H9 (cell line): ENCODE results near the gene DPH6. TPM values are rescaled to one million over a fixed set of nuclear protein-coding genes. Genes with fewer than 3 reads are reported as not detected.

Experiments
- DNase-seq: peaks from one replicate; pipeline ENCODE4 v3.0.0-alpha.2; 2017
- H2AFZ ChIP-seq: one replicate; pipeline ENCODE4 v1.6.1; 2013; ENCODE audit warnings: mild to moderate bottlenecking, low read length, control low read depth, moderate library complexity
- H2AK5ac ChIP-seq: 2 replicates; pipeline ENCODE4 v1.6.1; 2013; ENCODE audit warnings: low read length, control low read depth, mixed read lengths; ENCODE audit not compliant: insufficient read length
- H2BK120ac ChIP-seq: one replicate; pipeline ENCODE4 v1.6.1; 2013; ENCODE audit warnings: low read depth, mild to moderate bottlenecking, low read length, control low read depth, inconsistent platforms; ENCODE audit not compliant: poor library complexity, severe bottlenecking
- H2BK12ac ChIP-seq: 2 replicates; pipeline ENCODE4 v1.6.1; 2013; ENCODE audit warnings: low read length, control low read depth, mixed read lengths, low read depth; ENCODE audit not compliant: insufficient read length
- H2BK15ac ChIP-seq: 2 replicates; pipeline ENCODE4 v1.6.1; 2013; ENCODE audit warnings: low read depth, low read length, control low read depth
- H2BK20ac ChIP-seq: one replicate; pipeline ENCODE4 v1.6.1; 2013; ENCODE audit warnings: low read depth, mild to moderate bottlenecking, low read length, control low read depth, inconsistent platforms; ENCODE audit not compliant: poor library complexity, severe bottlenecking
- H2BK5ac ChIP-seq: 2 replicates; pipeline ENCODE4 v1.6.1; 2013; ENCODE audit warnings: low read length, control low read depth, mixed read lengths; ENCODE audit not compliant: insufficient read length
- H3K14ac ChIP-seq: 2 replicates; pipeline ENCODE4 v1.6.1; 2013; ENCODE audit warnings: low read length, control low read depth; ENCODE audit not compliant: insufficient read depth
- H3K18ac ChIP-seq: 2 replicates; pipeline ENCODE4 v1.6.1; 2013; ENCODE audit warnings: low read depth, mild to moderate bottlenecking, mixed read lengths, low read length, control low read depth; ENCODE audit not compliant: insufficient read length
- H3K23ac ChIP-seq: 2 replicates; pipeline ENCODE4 v1.6.1; 2013; ENCODE audit warnings: low read length, control low read depth, mixed read lengths, low read depth; ENCODE audit not compliant: insufficient read length
- H3K23me2 ChIP-seq: 2 replicates; pipeline ENCODE4 v1.6.1; 2013; ENCODE audit warnings: low read depth, mild to moderate bottlenecking, mixed read lengths, low read length, control low read depth; ENCODE audit not compliant: insufficient read length, poor library complexity, severe bottlenecking
- H3K27ac ChIP-seq: 2 replicates; pipeline ENCODE4 v1.5.1; 2013; ENCODE audit warnings: low read length, control low read depth, mixed read lengths, low read depth; ENCODE audit not compliant: insufficient read length
- H3K27me3 ChIP-seq: 2 replicates; pipeline ENCODE4 v1.6.1; 2013; ENCODE audit warnings: low read length, control low read depth, inconsistent platforms; ENCODE audit not compliant: insufficient read depth
- H3K4ac ChIP-seq: 2 replicates; pipeline ENCODE4 v1.6.1; 2013; ENCODE audit warnings: low read depth, mild to moderate bottlenecking, control low read depth, inconsistent platforms, low read length, moderate library complexity
- H3K4me1 ChIP-seq: 2 replicates; pipeline ENCODE4 v1.6.1; 2013; ENCODE audit warnings: low read length, control low read depth, inconsistent platforms; ENCODE audit not compliant: insufficient read depth
- H3K4me2 ChIP-seq: 2 replicates; pipeline ENCODE4 v1.6.1; 2013; ENCODE audit warnings: low read length, control low read depth, mixed read lengths; ENCODE audit not compliant: insufficient read length, insufficient read depth
- H3K56ac ChIP-seq: 2 replicates; pipeline ENCODE4 v1.6.1; 2013; ENCODE audit warnings: low read depth, mild to moderate bottlenecking, mixed read lengths, low read length, control low read depth; ENCODE audit not compliant: insufficient read length
- H3K79me1 ChIP-seq: 2 replicates; pipeline ENCODE4 v1.6.1; 2013; ENCODE audit warnings: low read depth, mild to moderate bottlenecking, moderate library complexity, low read length, control low read depth, inconsistent platforms; ENCODE audit not compliant: insufficient read depth, poor library complexity, severe bottlenecking
- H3K79me2 ChIP-seq: 2 replicates; pipeline ENCODE4 v1.6.1; 2013; ENCODE audit warnings: low read length, control low read depth, inconsistent platforms; ENCODE audit not compliant: insufficient read depth
- H3K9ac ChIP-seq: 2 replicates; pipeline ENCODE4 v1.6.1; 2013; ENCODE audit warnings: low read length, control low read depth, mixed read lengths; ENCODE audit not compliant: insufficient read length; ENCODE audit errors: extremely low read depth
- H3K9me3 ChIP-seq: one replicate; pipeline ENCODE4 v1.6.1; 2013; ENCODE audit warnings: low read depth, low read length, inconsistent platforms; ENCODE audit not compliant: control insufficient read depth
- H3T11ph ChIP-seq: one replicate; pipeline ENCODE4 v1.6.1; 2013; ENCODE audit warnings: mild to moderate bottlenecking, low read length, control low read depth, inconsistent platforms
- H4K20me1 ChIP-seq: one replicate; pipeline ENCODE4 v1.6.1; 2013; ENCODE audit not compliant: control insufficient read depth, insufficient read length, insufficient read depth
- H4K5ac ChIP-seq: 2 replicates; pipeline ENCODE4 v1.6.1; 2013; ENCODE audit warnings: low read depth, mild to moderate bottlenecking, mixed read lengths, low read length, control low read depth; ENCODE audit not compliant: insufficient read length
- H4K8ac ChIP-seq: replicated peaks from 2 replicates; pipeline ENCODE4 v1.6.1; 2013; ENCODE audit warnings: low read length, control low read depth, mixed read lengths, low read depth; ENCODE audit not compliant: insufficient read length
- H4K91ac ChIP-seq: 2 replicates; pipeline ENCODE4 v1.6.1; 2013; ENCODE audit warnings: low read depth, mild to moderate bottlenecking, moderate library complexity, mixed read lengths, low read length, control low read depth; ENCODE audit not compliant: insufficient read length
- H3K27ac Mint-ChIP-seq, 3 experiments: 2 replicates in 2 of 3; 3 replicates in 1 of 3; pipeline ENCODE4 v1.8.0; 2020 to 2021; ENCODE audit warnings: mixed read lengths in 3 of 3, mild to moderate bottlenecking in 1 of 3, moderate library complexity in 1 of 3
- H3K27me3 Mint-ChIP-seq: 2 replicates; pipeline ENCODE4 v1.8.0; 2021; ENCODE audit warnings: low read depth, mild to moderate bottlenecking, moderate library complexity, mixed read lengths
- H3K36me3 Mint-ChIP-seq, 3 experiments: 2 replicates in 2 of 3; 3 replicates in 1 of 3; pipeline ENCODE4 v1.8.0; 2020 to 2021; ENCODE audit warnings: low read depth in 3 of 3, mixed read lengths in 3 of 3; ENCODE audit not compliant: insufficient read depth in 1 of 3
- H3K4me1 Mint-ChIP-seq, 2 experiments: 2 replicates each; pipeline ENCODE4 v1.8.0; 2020; ENCODE audit warnings: mixed read lengths in 2 of 2
- H3K4me3 Mint-ChIP-seq, 2 experiments: 2 replicates in 1 of 2; 3 replicates in 1 of 2; pipeline ENCODE4 v1.8.0; 2020 to 2021; ENCODE audit warnings: mild to moderate bottlenecking in 2 of 2, mixed read lengths in 2 of 2, moderate library complexity in 1 of 2
- H3K9me3 Mint-ChIP-seq, 2 experiments: 2 replicates in 1 of 2; 3 replicates in 1 of 2; pipeline ENCODE4 v1.8.0; 2020; ENCODE audit warnings: mild to moderate bottlenecking in 2 of 2, mixed read lengths in 2 of 2, moderate library complexity in 1 of 2
- WGBS: extraction: QIAGEN DNeasy Blood & Tissue Kit; methylation state at CpG from one replicate; pipeline ENCODE4 v1.1.7; 2013; ENCODE audit warnings: missing lambda C conversion rate, low lambda C conversion rate, mixed read lengths; ENCODE audit not compliant: insufficient read length; ENCODE audit errors: extremely low coverage; 5-methylcytosine and 5-hydroxymethylcytosine counted together
- total RNA-seq: library from RNA; stranded (reverse); gene quantifications from 2 replicates; pipeline ENCODE4 v1.2.1, GENCODE V29; 2021
- TF ChIP-seq, protein P1 (sequence below): fragments of 200-600 bp; sonication (generic); conservative IDR thresholded peaks from 3 replicates; pipeline ENCODE4 v1.8.0; 2021; ENCODE audit warnings: antibody characterized with exemption, mild to moderate bottlenecking

DPH6 gene
- total RNA-seq, 1 experiment from 2014 or later = 42.0 TPM

DNA sequence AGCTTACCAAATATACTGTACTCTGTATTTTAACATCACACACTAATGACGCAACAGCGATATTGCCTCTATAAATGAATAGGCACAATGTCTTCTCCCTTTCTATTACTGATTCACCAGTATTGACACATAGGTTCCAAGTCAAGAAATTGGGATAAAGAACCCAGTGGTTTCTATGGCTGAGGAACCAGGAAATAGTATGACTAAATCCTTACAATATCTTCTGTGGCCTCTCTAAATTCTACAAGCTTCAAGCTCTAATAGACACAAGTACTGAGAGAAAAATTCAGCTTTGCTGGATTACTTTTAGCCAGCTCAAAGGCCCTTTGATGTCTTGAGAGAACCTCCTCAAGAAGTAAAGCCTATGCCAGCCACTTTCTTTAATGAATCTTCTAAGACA is 162.5 kb downstream of the DPH6 start:
- Histone ChIP-seq H2BK12ac (no peak overlapping the region), H2BK15ac (no peak overlapping the region), H3K56ac (no peak overlapping the region), H2AFZ (no peak overlapping the region), H3K23ac (no peak overlapping the region), H3K79me2 (no peaks in the 10 kb centered on the region), H3K18ac (no peak overlapping the region), H3K27me3 (no peaks in the 10 kb centered on the region), H2BK20ac (no peak overlapping the region), H4K5ac (no peak overlapping the region), H3K4me2 (no peak overlapping the region), H4K8ac (no peak overlapping the region), H2AK5ac (no peak overlapping the region), H3K27ac (no peak overlapping the region), H3K9me3 (no peaks in the 10 kb centered on the region), H2BK5ac (no peak overlapping the region), H3K14ac (no peak overlapping the region), H3K79me1 (no peaks in the 10 kb centered on the region), H4K91ac (no peak overlapping the region), H3K23me2 (no peaks in the 10 kb centered on the region), H3T11ph (no peak overlapping the region), H3K4me1 (no peaks in the 10 kb centered on the region; the same call in 1 of the 2 replicates), H3K4ac (no peak overlapping the region), H2BK120ac (no peak overlapping the region), H4K20me1 (no peaks in the 10 kb centered on the region), H3K9ac (no peak overlapping the region)
- Mint-ChIP-seq H3K4me1 (no peaks in the 10 kb centered on the region; a peak in 1 of 4 replicates), H3K27ac (no peak overlapping the region; a peak in 1 of 7 replicates), H3K4me3 (no peak overlapping the region), H3K36me3 (peaks cover 3 to 7% (median 6%) of the 10 kb centered on the region in 3 experiments; a peak in 6 of 7 replicates), H3K9me3 (peaks cover 2 to 7% of the 10 kb centered on the region in 2 experiments; a peak in 3 of 5 replicates), H3K27me3 (no peaks in the 10 kb centered on the region)
- WGBS = no CpG with 5 or more reads among the region's 2 CpGs
- DNase-seq = no peak
- TF ChIP-seq, protein P1, sequence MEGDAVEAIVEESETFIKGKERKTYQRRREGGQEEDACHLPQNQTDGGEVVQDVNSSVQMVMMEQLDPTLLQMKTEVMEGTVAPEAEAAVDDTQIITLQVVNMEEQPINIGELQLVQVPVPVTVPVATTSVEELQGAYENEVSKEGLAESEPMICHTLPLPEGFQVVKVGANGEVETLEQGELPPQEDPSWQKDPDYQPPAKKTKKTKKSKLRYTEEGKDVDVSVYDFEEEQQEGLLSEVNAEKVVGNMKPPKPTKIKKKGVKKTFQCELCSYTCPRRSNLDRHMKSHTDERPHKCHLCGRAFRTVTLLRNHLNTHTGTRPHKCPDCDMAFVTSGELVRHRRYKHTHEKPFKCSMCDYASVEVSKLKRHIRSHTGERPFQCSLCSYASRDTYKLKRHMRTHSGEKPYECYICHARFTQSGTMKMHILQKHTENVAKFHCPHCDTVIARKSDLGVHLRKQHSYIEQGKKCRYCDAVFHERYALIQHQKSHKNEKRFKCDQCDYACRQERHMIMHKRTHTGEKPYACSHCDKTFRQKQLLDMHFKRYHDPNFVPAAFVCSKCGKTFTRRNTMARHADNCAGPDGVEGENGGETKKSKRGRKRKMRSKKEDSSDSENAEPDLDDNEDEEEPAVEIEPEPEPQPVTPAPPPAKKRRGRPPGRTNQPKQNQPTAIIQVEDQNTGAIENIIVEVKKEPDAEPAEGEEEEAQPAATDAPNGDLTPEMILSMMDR = no peak
